Retinal pigment epithelial cell (primary cell): ENCODE data around the gene PLA2G6.

ENCODE experiments used
- DNase-seq: peaks from one replicate; pipeline ENCODE4 v3.0.0-alpha.2; 2010; ENCODE audit warnings: low read depth
- H3K4me3 ChIP-seq: 2 replicates; pipeline ENCODE4 v1.5.1; 2011; ENCODE audit warnings: mild to moderate bottlenecking, low read length, control low read depth, moderate library complexity
- TF ChIP-seq, protein P1 (sequence below): conservative IDR thresholded peaks from 2 replicates; pipeline ENCODE4 v1.5.1; 2011; ENCODE audit warnings: low read depth, low read length, control low read depth, inconsistent platforms

Gene PLA2G6

GRCh38 chr22:38181453-38182200 lies at the start of gene PLA2G6:
Gene PLA2G6 (minus strand): TSS chr22:38181830. CDS start chr22:38169426, 12,404 bp downstream.
- DNase-seq = peak; percentile 96
- TF ChIP-seq, protein P1, sequence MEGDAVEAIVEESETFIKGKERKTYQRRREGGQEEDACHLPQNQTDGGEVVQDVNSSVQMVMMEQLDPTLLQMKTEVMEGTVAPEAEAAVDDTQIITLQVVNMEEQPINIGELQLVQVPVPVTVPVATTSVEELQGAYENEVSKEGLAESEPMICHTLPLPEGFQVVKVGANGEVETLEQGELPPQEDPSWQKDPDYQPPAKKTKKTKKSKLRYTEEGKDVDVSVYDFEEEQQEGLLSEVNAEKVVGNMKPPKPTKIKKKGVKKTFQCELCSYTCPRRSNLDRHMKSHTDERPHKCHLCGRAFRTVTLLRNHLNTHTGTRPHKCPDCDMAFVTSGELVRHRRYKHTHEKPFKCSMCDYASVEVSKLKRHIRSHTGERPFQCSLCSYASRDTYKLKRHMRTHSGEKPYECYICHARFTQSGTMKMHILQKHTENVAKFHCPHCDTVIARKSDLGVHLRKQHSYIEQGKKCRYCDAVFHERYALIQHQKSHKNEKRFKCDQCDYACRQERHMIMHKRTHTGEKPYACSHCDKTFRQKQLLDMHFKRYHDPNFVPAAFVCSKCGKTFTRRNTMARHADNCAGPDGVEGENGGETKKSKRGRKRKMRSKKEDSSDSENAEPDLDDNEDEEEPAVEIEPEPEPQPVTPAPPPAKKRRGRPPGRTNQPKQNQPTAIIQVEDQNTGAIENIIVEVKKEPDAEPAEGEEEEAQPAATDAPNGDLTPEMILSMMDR = no peak
- peak within 1 kb of the TSS; percentile 64 for H3K4me3 ChIP-seq

DNA sequence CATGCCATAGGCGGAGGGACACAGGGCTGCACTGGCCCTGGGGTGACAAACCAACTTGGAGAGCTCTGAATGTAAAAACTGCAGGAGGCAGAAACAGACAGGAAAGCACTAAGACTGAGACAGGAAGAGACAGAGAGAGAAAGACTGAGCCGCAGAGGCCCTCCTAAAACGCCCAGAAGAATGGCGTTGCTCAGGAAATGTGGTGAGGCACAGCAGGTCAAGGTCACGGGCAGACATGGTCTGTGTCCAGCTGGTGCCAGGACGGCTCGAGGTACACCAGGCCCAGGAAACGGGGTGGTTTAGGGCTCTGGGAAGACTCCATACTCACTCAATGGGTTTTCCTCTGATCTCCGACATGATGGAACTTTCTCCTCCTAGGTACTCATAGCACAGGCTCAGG lies 49.3 kb upstream of the PLA2G6 start:
- TF ChIP-seq, protein P1 = no peak
- DNase-seq = no peak
- H3K4me3 ChIP-seq = no peak overlapping the region

GRCh38 chr22:38230108-38230825 lies 48.6 kb upstream of the PLA2G6 start:
- H3K4me3 ChIP-seq = no peak overlapping the region
- TF ChIP-seq, protein P1 = peak; percentile 35
- DNase-seq = no peak

GRCh38 chr22:38228873-38229740 lies 47.5 kb upstream of the PLA2G6 start:
- DNase-seq = no peak
- TF ChIP-seq, protein P1 = no peak
- no peak overlapping the region for H3K4me3 ChIP-seq

DNA sequence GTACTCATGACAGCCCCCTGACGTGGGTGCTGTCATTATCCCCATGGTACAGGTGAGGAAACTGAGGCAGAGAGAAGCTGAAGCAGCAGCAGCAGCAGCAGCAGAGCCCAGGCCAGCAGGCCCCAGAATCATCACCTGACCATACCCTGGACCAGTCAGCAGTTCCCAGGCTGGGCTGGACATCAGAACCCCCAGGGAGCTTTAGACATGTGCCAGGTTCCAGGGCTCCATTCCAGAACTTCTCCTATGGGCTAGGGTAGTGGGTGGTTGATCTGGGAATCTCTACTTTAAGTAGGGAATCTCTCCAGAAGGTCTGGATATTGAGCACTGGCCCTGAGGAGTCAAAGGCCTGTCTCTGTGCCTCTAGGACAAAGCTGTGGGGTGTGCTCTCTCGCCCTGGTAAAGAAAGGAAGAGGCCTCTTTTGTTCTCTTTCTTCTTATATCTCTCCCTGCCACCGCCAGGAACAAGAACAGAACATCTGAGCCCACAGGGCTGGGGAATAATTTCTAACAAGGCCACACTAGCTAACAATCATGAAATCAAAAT lies 46.8 kb upstream of the PLA2G6 start:
- TF ChIP-seq, protein P1 = no peak
- H3K4me3 ChIP-seq = no peak overlapping the region
- DNase-seq = no peak

- TF ChIP-seq, protein P1 = no peak
- no peak for DNase-seq
- H3K4me3 ChIP-seq = no peak overlapping the region
Measured at GRCh38 chr22:38226853-38227649, 45.4 kb upstream of the PLA2G6 start.
